A673 (cell line): ENCODE data around the gene CHST12. TPM values are rescaled to one million over a fixed set of nuclear protein-coding genes. Genes with fewer than 3 reads are reported as not detected.

Source experiments
- Bru-seq: library from RNA; stranded (reverse); fragments of 400-500 nt; gene quantifications from one replicate; lab custom pipeline; 2021; lab: Mats Ljungman, UMichigan
- BruChase-seq, 2 experiments: library from RNA; stranded (reverse); fragments of 400-500 nt; gene quantifications; one replicate each; lab custom pipeline; 2021; lab: Mats Ljungman, UMichigan
- BruUV-seq: library from RNA; stranded (reverse); fragments of 400-500 nt; replicated peaks from 2 replicates; lab custom pipeline; 2021; lab: Mats Ljungman, UMichigan
- CTCF ChIA-PET: fragments of 300-600 bp; sonication (Branson Sonifier 250); formaldehyde crosslinking; loops from one replicate; lab custom pipeline; 2022; ENCODE audit warnings: antibody characterized with exemption; lab: Charles Lee
- POLR2A ChIA-PET: fragments of 300-600 bp; sonication (Branson Sonifier 250); formaldehyde crosslinking; loops from one replicate; lab custom pipeline; 2022; ENCODE audit warnings: antibody characterized with exemption; ENCODE audit not compliant: low non-redundant PET; lab: Charles Lee
- DNase-seq: peaks from one replicate; pipeline ENCODE4 v3.0.0-alpha.2; 2015; ENCODE audit warnings: low spot score
- H3K27ac ChIP-seq: fragments of 200-600 bp; sonication (generic); 2 replicates; pipeline ENCODE4 v1.5.1; 2016; ENCODE audit warnings: mixed run types, low read depth, mild to moderate bottlenecking, mixed read lengths, antibody characterized with exemption, low read length; ENCODE audit not compliant: poor library complexity, severe bottlenecking
- H3K27me3 ChIP-seq: fragments of 200-600 bp; sonication (generic); replicated peaks from 2 replicates; pipeline ENCODE4 v1.6.1; 2017; ENCODE audit warnings: mixed run types, low read depth, mild to moderate bottlenecking, mixed read lengths, antibody characterized with exemption, low read length; ENCODE audit not compliant: insufficient read depth, poor library complexity
- H3K36me3 ChIP-seq: fragments of 200-600 bp; sonication (generic); 2 replicates; pipeline ENCODE4 v1.6.1; 2016; ENCODE audit warnings: mixed run types, mild to moderate bottlenecking, mixed read lengths, antibody characterized with exemption, low read length; ENCODE audit not compliant: insufficient read depth, poor library complexity, severe bottlenecking
- H3K4me1 ChIP-seq: fragments of 200-600 bp; sonication (generic); 2 replicates; pipeline ENCODE4 v1.6.1; 2017; ENCODE audit warnings: mixed run types, mild to moderate bottlenecking, mixed read lengths, antibody characterized with exemption, low read length; ENCODE audit not compliant: insufficient read depth, poor library complexity, severe bottlenecking
- H3K4me3 ChIP-seq: fragments of 200-600 bp; sonication (generic); 2 replicates; pipeline ENCODE4 v1.5.1; 2016; ENCODE audit warnings: low read depth, mixed run types, mild to moderate bottlenecking, mixed read lengths, low read length; ENCODE audit not compliant: poor library complexity, severe bottlenecking
- H3K9me3 ChIP-seq: fragments of 200-600 bp; sonication (generic); 2 replicates; pipeline ENCODE4 v1.6.1; 2016; ENCODE audit warnings: mixed run types, low read depth, mild to moderate bottlenecking, mixed read lengths, antibody characterized with exemption, low read length; ENCODE audit not compliant: poor library complexity, severe bottlenecking
- EZH2 ChIP-seq: fragments of 200-600 bp; sonication (generic); IDR thresholded peaks from 2 replicates; pipeline ENCODE4 v1.6.1; 2017; ENCODE audit warnings: borderline replicate concordance, low read depth, mild to moderate bottlenecking, mixed read lengths, antibody characterized with exemption, low read length; ENCODE audit not compliant: poor library complexity, severe bottlenecking
- intact Hi-C: fragments of 100-400 bp; cut with micrococcal nuclease; formaldehyde crosslinking; loops from one replicate; pipeline ENCODE4 v1.10.0; 2022; ENCODE audit not compliant: unreplicated experiment
- long read RNA-seq: library from polyadenylated mRNA; stranded (forward); transcript quantifications from one replicate; pipeline ENCODE4 v2.0.0, GENCODE V29; 2022
- total RNA-seq: library from RNA; stranded (reverse); gene quantifications from 2 replicates; pipeline ENCODE4 v1.2.3, GENCODE V29; 2021
- TF ChIP-seq, protein P1 (sequence below): fragments of 300-800, 200-600 bp; sonication (generic); conservative IDR thresholded peaks from 2 replicates; pipeline ENCODE4 v1.5.1; 2017; ENCODE audit warnings: low read depth, mild to moderate bottlenecking, antibody characterized with exemption, low read length, moderate library complexity, mixed read lengths

The CHST12 gene
- total RNA-seq (19.7 and 21.8 TPM in 2 replicates), Bru-seq, nascent RNA (percentile 55 among the genes with signal in this experiment), BruChase-seq, experiment 1, labeled RNA remaining after a 2-hour chase (percentile 59 among the genes with signal in this experiment), BruChase-seq, experiment 2, labeled RNA remaining after a 6-hour chase (percentile 72 among the genes with signal in this experiment)
- long read RNA-seq, full-length matches to known transcripts = 63 of 82 reads
- long read RNA-seq, partial matches to known transcripts = 6 of 82 reads
- long read RNA-seq, other reads (novel, unspliced or antisense) = 13 of 82 reads

DNA sequence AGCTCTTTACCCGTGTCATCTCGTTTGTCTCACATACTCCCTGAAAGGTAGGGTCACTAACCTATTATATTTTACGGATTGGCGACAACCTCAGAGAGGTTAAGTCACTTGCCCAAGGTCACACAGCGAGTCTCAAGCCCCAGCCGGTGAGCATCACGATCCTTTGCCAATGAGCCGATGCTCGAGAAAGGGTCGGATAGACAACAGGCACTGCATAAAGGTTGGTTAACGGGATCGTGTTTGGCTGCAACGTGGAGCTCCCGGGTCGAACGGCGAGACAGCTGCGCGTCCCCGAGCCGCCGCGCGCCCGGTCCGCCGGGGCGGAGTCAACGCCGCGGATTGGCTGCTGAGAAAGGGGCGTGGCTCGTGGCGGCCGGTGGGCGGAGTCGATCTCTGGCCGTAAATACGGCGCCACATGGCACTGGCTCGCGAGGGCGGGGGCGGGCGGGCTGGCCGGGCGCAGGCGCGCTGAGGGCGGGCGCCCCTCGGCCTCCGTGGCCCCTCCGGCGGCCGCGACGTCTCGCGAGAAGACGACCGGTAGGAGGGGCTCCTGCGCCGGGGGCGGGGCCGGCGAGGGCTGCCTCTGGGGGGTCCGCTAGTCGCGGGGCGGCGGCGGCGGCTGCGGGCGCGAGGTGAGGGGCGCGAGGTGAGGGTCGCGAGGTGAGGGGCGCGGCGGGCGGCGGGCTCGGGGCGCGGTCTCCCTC is at the start of gene CHST12:
Gene CHST12, plus strand, starts transcription at position 598 of the 704 bp plus-strand sequence. CDS start 29,029 bp downstream, outside the sequence.
- TF ChIP-seq, protein P1, sequence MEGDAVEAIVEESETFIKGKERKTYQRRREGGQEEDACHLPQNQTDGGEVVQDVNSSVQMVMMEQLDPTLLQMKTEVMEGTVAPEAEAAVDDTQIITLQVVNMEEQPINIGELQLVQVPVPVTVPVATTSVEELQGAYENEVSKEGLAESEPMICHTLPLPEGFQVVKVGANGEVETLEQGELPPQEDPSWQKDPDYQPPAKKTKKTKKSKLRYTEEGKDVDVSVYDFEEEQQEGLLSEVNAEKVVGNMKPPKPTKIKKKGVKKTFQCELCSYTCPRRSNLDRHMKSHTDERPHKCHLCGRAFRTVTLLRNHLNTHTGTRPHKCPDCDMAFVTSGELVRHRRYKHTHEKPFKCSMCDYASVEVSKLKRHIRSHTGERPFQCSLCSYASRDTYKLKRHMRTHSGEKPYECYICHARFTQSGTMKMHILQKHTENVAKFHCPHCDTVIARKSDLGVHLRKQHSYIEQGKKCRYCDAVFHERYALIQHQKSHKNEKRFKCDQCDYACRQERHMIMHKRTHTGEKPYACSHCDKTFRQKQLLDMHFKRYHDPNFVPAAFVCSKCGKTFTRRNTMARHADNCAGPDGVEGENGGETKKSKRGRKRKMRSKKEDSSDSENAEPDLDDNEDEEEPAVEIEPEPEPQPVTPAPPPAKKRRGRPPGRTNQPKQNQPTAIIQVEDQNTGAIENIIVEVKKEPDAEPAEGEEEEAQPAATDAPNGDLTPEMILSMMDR = no peak
- TF ChIP-seq EZH2 = no peak
- POLR2A ChIA-PET = interaction anchor here (0.7 kb wide), 1 partner anchor 181 kb away, joined by 8 read pairs; no protein-coding TSS in a partner anchor
- intact Hi-C loops = no loop called here

GRCh38 chr7:2353936-2354185 is 49.5 kb upstream of the CHST12 start:
- H3K27me3 ChIP-seq = no peaks in the 10 kb centered on the region
- TF ChIP-seq EZH2 = no peak
- TF ChIP-seq, protein P1 = no peak
- H3K27ac ChIP-seq = peak overlapping the region; percentile 100
- H3K36me3 ChIP-seq = peaks cover 21% of the 10 kb centered on the region
- peaks cover 33% of the 10 kb centered on the region for H3K4me1 ChIP-seq
- POLR2A ChIA-PET = interaction anchor here (0.7 kb wide), 1 partner anchor 14 kb away, joined by 6 read pairs; no protein-coding TSS in a partner anchor
- BruUV-seq = no TSS peak
- DNase-seq = peak; percentile 93
- H3K4me3 ChIP-seq = peak overlapping the region; percentile 98
- intact Hi-C loops = loop anchor here (10.0 kb wide), 2 partner anchors 689 to 779 kb away; partner anchors contain the start of gene PSMG3
- CTCF ChIA-PET = interaction anchor here (0.6 kb wide), 1 partner anchor 108 kb away, joined by 3 read pairs; no protein-coding TSS in a partner anchor
- no peaks in the 10 kb centered on the region for H3K9me3 ChIP-seq

More for the DNA sequence above, at the start of gene CHST12:
- BruUV-seq = no TSS peak
- H3K27ac ChIP-seq = peak within 1 kb of the TSS; percentile 76
- peaks cover 20% of the 10 kb centered on the region for H3K4me1 ChIP-seq
- H3K36me3 ChIP-seq = no peaks in the 10 kb centered on the region
- no peaks in the 10 kb centered on the region for H3K27me3 ChIP-seq
- DNase-seq = peak; percentile 95
- H3K9me3 ChIP-seq = no peaks in the 10 kb centered on the region
- H3K4me3 ChIP-seq = peak within 1 kb of the TSS; percentile 95
- CTCF ChIA-PET = interaction anchor here (0.6 kb wide), 1 partner anchor 504 kb away, joined by 4 read pairs; no protein-coding TSS in a partner anchor

DNA sequence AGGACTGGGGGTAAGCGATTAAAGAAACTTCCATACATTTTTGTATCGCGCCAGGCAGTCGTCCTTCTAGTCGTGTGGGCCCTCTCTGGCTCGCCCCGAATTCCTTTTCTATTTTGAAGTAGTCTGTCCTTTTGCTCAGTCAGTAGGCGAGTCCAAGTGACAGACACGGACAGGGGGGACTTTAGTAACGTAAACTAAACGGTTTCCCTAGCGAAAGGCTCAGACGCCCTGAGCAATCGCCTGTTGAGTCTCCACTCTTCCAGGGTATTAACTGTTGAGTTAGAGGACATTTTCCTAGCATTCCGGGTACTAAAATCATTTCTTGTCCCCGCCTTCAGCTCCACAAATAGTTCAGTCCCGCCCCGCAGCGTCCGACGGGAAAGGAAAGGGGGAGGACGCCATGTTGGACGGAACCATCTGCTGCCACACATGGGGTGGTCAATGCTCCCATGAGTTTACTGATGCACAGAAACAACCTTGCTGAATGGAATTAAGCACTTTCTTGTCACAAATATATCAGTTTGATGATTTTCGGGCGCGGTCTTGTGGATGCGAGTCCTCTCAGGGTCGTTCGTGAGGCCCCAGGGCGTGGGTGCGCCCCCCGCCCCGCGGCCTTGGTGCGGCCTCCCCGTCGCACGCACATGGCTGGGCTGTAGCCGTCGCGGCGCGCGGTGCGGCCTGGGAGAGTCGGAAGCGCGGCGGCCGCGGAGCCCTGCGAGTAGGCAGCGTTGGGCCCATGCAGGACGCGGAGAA is 49.0 kb upstream of the CHST12 start, which contains the start of gene EIF3B:
Gene EIF3B, plus strand, starts transcription at position 642 of the 753 bp plus-strand sequence. Its CDS starts 95 bp downstream, at position 737.
- TF ChIP-seq EZH2 = no peak
- TF ChIP-seq, protein P1 = no peak
- POLR2A ChIA-PET = no interaction called here
- CTCF ChIA-PET = interaction anchor here (0.6 kb wide), 1 partner anchor 108 kb away, joined by 3 read pairs; no protein-coding TSS in a partner anchor
- intact Hi-C loops = loop anchor here (10.0 kb wide), 2 partner anchors 690 to 780 kb away; partner anchors contain the start of gene PSMG3
- Histone ChIP-seq H3K4me3 (peak within 1 kb of the TSS; percentile 98), H3K9me3 (no peaks in the 10 kb centered on the region), H3K27ac (peak within 1 kb of the TSS; percentile 100), H3K27me3 (no peaks in the 10 kb centered on the region), H3K4me1 (peaks cover 38% of the 10 kb centered on the region), H3K36me3 (peaks cover 22% of the 10 kb centered on the region)
- peak; percentile 96 for DNase-seq
- no TSS peak for BruUV-seq
